ENCODE data around the gene HES5. TPM values are rescaled to one million over a fixed set of nuclear protein-coding genes. Genes with fewer than 3 reads are reported as not detected.
A peak's percentile ranks its signal among the peaks of the same experiment; 100 is the strongest.

HES5 gene
- polyA plus RNA-seq, 3 donors: not detected

DNA sequence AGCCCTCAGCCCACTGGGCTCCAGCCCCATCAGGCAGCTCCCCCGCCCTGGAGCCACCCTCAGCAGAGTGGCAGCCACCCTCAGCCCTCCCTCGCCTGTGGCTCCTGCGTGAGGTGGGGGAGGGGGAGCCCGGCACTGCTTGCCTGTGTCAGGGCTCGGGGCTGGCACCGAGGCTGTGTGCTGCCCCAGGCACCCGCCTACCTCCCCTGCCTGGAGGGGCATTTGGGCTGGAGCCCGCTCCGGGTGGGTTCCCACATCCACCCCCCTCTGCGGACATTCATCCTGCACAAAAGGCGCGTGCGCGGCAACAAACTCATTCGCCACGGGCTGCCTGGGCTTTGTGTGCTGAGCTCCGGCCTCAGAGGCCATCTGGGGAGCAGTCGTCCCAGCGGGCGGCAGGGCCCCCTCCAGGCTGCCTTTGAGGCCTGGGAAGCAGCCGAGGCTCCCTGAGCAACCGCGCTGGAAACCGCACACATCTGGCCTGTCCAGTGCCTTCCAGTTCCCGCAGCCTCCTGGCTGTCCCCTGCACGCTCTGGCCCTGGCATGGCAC, 13.6 kb upstream of the HES5 start:
- H3K27me3 Mint-ChIP-seq (ENCODE audit: low read depth in 3 of 3): peaks cover 12 to 60% (median 22%) of the 10 kb centered on the region in 3 donors
- Histone ChIP-seq H3K4me3 (replicated peaks in 1 of 3; ENCODE audit: low read depth in 2 of 3, low read length in 3 of 3) (no peak overlapping the region), H3K27ac (ENCODE audit: low read depth in 1 of 2, low read length in 2 of 2) (no peak overlapping the region), H4K20me1 (ENCODE audit: insufficient read depth, low read length) (peaks cover 11% of the 10 kb centered on the region), H3K4me1 (ENCODE audit: control insufficient read depth in 1 of 2, insufficient read depth in 2 of 2, low read length in 2 of 2) (peaks cover 21 to 31% of the 10 kb centered on the region in 2 donors), H3K27me3 (ENCODE audit: control insufficient read depth in 2 of 2, insufficient read depth in 2 of 2, low read length in 2 of 2) (peaks cover 3 to 27% of the 10 kb centered on the region in 2 donors), H3K79me2 (ENCODE audit: insufficient read depth, low read length) (peaks cover 8% of the 10 kb centered on the region), H3K9me3 (replicated peaks in 1 of 2; ENCODE audit: control insufficient read depth in 1 of 2, insufficient read depth in 1 of 2, low read length in 2 of 2) (no peaks in the 10 kb centered on the region), H2AFZ (ENCODE audit: insufficient read depth, low read depth, low read length, poor library complexity, severe bottlenecking) (no peak overlapping the region), H3K4me2 (replicated peaks; ENCODE audit: extremely low read depth, low read length, poor library complexity, severe bottlenecking) (no peak overlapping the region), H3K36me3 (replicated peaks in 1 of 2; ENCODE audit: control insufficient read depth in 1 of 2, insufficient read depth in 2 of 2, low read length in 2 of 2) (no peaks in the 10 kb centered on the region), H3K9ac (ENCODE audit: insufficient read depth, low read length, poor library complexity, severe bottlenecking) (no peak overlapping the region)
- intact Hi-C loops (cut with micrococcal nuclease): loop anchor here in 1 of 2 donors (10.0 kb wide), 1 partner anchor 349 kb away; the partner anchor contains the start of gene FAAP20
- DNase-seq: no peak
- TF ChIP-seq, protein P1, sequence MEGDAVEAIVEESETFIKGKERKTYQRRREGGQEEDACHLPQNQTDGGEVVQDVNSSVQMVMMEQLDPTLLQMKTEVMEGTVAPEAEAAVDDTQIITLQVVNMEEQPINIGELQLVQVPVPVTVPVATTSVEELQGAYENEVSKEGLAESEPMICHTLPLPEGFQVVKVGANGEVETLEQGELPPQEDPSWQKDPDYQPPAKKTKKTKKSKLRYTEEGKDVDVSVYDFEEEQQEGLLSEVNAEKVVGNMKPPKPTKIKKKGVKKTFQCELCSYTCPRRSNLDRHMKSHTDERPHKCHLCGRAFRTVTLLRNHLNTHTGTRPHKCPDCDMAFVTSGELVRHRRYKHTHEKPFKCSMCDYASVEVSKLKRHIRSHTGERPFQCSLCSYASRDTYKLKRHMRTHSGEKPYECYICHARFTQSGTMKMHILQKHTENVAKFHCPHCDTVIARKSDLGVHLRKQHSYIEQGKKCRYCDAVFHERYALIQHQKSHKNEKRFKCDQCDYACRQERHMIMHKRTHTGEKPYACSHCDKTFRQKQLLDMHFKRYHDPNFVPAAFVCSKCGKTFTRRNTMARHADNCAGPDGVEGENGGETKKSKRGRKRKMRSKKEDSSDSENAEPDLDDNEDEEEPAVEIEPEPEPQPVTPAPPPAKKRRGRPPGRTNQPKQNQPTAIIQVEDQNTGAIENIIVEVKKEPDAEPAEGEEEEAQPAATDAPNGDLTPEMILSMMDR (IDR thresholded peaks at IDR 0.05): no peak
- no peak overlapping the region for H3K27ac Mint-ChIP-seq
- H3K36me3 Mint-ChIP-seq: no peaks in the 10 kb centered on the region
- no peak overlapping the region for H3K4me3 Mint-ChIP-seq
- H3K4me1 Mint-ChIP-seq: peaks cover 9% of the 10 kb centered on the region
- H3K9me3 Mint-ChIP-seq: no peaks in the 10 kb centered on the region
- WGBS (ENCODE audit: insufficient coverage): 39% methylated on average over 22 of the region's 26 CpGs

DNA sequence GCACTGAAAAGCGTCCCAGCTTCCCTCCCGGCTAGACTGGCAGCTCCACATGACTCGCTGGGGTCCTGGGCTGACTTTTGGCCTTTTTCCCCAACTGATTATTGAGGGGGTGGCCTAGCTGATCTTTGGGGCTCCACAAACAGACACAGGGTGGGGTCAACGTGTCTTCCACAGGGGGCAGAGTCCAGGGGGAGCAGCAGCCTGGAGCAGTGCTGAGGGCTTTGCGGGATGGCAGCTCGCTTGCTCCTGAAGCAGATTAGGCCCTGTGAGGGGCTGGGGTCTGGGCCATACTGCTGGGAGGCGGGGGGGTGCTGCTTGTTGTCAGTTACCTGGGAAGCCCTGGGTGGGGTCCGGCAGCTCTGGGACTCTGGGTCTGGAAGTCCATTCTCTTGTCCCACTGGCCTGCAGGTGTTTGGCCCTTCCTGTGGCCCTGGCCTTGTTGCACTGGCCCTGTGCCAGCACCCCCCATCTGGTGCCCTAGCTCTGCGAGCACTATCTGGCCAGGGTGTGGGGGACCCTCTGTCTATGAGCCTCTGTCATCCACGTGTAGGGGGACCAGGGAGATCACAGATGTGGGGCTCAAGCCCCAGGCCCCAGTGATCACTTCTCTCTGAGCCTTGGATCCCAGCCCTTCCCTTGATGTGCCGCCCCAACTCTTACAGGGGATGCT, 12.3 kb upstream of the HES5 start:
- Histone ChIP-seq H2AFZ (ENCODE audit: insufficient read depth, low read depth, low read length, poor library complexity, severe bottlenecking) (no peak overlapping the region), H3K4me3 (replicated peaks in 1 of 3; ENCODE audit: low read depth in 2 of 3, low read length in 3 of 3) (no peak overlapping the region), H3K4me1 (ENCODE audit: control insufficient read depth in 1 of 2, insufficient read depth in 2 of 2, low read length in 2 of 2) (peaks cover 9 to 19% of the 10 kb centered on the region in 2 donors), H3K9ac (ENCODE audit: insufficient read depth, low read length, poor library complexity, severe bottlenecking) (no peak overlapping the region), H4K20me1 (ENCODE audit: insufficient read depth, low read length) (peaks cover 10% of the 10 kb centered on the region), H3K4me2 (replicated peaks; ENCODE audit: extremely low read depth, low read length, poor library complexity, severe bottlenecking) (no peak overlapping the region), H3K36me3 (replicated peaks in 1 of 2; ENCODE audit: control insufficient read depth in 1 of 2, insufficient read depth in 2 of 2, low read length in 2 of 2) (no peaks in the 10 kb centered on the region), H3K9me3 (replicated peaks in 1 of 2; ENCODE audit: control insufficient read depth in 1 of 2, insufficient read depth in 1 of 2, low read length in 2 of 2) (no peaks in the 10 kb centered on the region), H3K79me2 (ENCODE audit: insufficient read depth, low read length) (peaks cover 3% of the 10 kb centered on the region), H3K27ac (ENCODE audit: low read depth in 1 of 2, low read length in 2 of 2) (no peak overlapping the region), H3K27me3 (ENCODE audit: control insufficient read depth in 2 of 2, insufficient read depth in 2 of 2, low read length in 2 of 2) (peaks cover 3 to 27% of the 10 kb centered on the region in 2 donors)
- no peak for DNase-seq
- H3K27me3 Mint-ChIP-seq (ENCODE audit: low read depth in 3 of 3): peaks cover 16 to 68% (median 28%) of the 10 kb centered on the region in 3 donors
- H3K27ac Mint-ChIP-seq: peak overlapping the region in 1 of 7 donors; percentile 18
- H3K9me3 Mint-ChIP-seq: no peaks in the 10 kb centered on the region
- H3K4me1 Mint-ChIP-seq: peaks cover 3% of the 10 kb centered on the region
- TF ChIP-seq, protein P1 (IDR thresholded peaks at IDR 0.05): no peak
- H3K4me3 Mint-ChIP-seq: no peak overlapping the region
- intact Hi-C loops (cut with micrococcal nuclease): loop anchor here in 1 of 2 donors (10.0 kb wide), 1 partner anchor 348 kb away; the partner anchor contains the start of gene FAAP20
- no peaks in the 10 kb centered on the region for H3K36me3 Mint-ChIP-seq
- WGBS (ENCODE audit: insufficient coverage): 89% methylated on average over 11 of the region's 11 CpGs
